Spinal cord (tissue), 10 donors: ENCODE results near the gene RAB11B. TPM values are rescaled to one million over a fixed set of nuclear protein-coding genes. Genes with fewer than 3 reads are reported as not detected.
"Not testable (repeated sequence)": the region's sequence is repeated elsewhere in the genome, so short reads cannot be mapped to it uniquely, and the experiment has no call there.

Experiments used
- DNase-seq, 6 donors: peaks; one replicate each; pipeline versions ENCODE4 v3.0.0 to v3.0.0-alpha.2; 2013 to 2015; ENCODE audit warnings: low spot score in 6 of 6, low read depth in 4 of 6
- H3K27ac ChIP-seq: one replicate; pipeline ENCODE4 v1.5.1; 2013; ENCODE audit warnings: low read depth, low read length, control low read depth
- H3K27me3 ChIP-seq: one replicate; pipeline ENCODE4 v1.6.1; 2013; ENCODE audit warnings: low read length; ENCODE audit not compliant: control insufficient read depth, insufficient read depth
- H3K36me3 ChIP-seq: one replicate; pipeline ENCODE4 v1.6.1; 2013; ENCODE audit warnings: low read length; ENCODE audit not compliant: control insufficient read depth, insufficient read depth
- H3K4me1 ChIP-seq: one replicate; pipeline ENCODE4 v1.6.1; 2013; ENCODE audit warnings: low read length; ENCODE audit not compliant: control insufficient read depth, insufficient read depth
- H3K4me3 ChIP-seq: one replicate; pipeline ENCODE4 v1.5.1; 2013; ENCODE audit warnings: low read depth, low read length, control low read depth
- H3K9me3 ChIP-seq: one replicate; pipeline ENCODE4 v1.6.1; 2013; ENCODE audit warnings: low read length; ENCODE audit not compliant: control insufficient read depth, insufficient read depth
- WGBS: methylation state at CpG from one replicate; pipeline ENCODE4 v1.1.5; 2013; ENCODE audit warnings: missing lambda C conversion rate; ENCODE audit not compliant: insufficient coverage; 5-methylcytosine and 5-hydroxymethylcytosine counted together
- polyA plus RNA-seq, 2 donors: library from polyadenylated mRNA; unstranded; fragments of 120-200 nt; gene quantifications; one replicate each; pipeline ENCODE4 v1.2.1, GENCODE V29; 2013; ENCODE audit not compliant: insufficient read length in 2 of 2
- total RNA-seq, 2 donors: library from RNA; depleted of rRNA in 1 of 2; stranded (reverse); fragments of 120-200 nt in 1 of 2; fragments of >200 nt in 1 of 2; gene quantifications; one replicate each; pipeline versions ENCODE4 v1.2.3 to v1.2.4, GENCODE V29; 2013 to 2014
- donor health status: healthy.

Gene RAB11B
- total and polyA plus RNA-seq, 4 donors = 34.1 to 318 (median 240) TPM

DNA sequence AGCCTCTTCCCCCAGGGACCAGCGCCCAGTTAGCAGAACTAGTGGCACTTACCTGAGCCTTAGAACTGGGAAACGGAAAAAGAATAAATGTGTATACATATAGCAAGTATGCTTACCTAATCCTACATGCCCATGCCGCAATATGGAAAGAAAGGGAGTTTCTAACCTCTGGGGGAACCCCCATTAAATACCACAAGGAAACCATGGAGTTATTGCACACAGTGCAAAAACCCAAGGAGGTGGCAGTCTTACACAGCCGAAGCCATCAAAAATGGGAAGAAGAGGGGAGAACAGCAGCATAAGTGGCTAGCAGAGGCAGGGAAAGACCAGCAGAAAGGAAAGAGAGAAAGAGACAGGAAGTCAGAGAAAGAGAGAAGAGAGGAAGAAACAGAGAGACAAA lies 5.6 kb upstream of the RAB11B start:
- not testable (repeated sequence) for H3K27ac ChIP-seq, H3K36me3 ChIP-seq, H3K4me3 ChIP-seq, H3K27me3 ChIP-seq, DNase-seq, H3K9me3 ChIP-seq, H3K4me1 ChIP-seq
- WGBS = 100% methylated on average over 1 of the region's 4 CpGs

DNA sequence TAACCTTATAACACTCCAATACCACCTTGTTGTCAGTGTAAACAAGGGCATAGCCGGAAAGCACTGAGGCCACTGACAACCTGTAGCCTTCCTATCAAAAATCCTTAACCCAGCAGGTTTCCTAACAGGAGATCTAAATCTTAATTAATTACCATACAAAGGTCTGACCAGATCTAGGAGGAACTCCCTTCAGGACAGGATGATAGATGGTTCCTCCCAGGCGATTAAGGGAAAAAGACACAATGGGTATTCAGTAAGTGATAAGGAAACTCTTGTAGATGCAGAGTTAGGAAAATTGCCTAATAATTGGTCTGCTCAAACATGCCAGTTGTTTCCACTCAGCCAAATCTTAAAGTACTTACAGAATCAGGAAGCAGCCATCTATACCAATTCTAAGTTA lies 5.1 kb upstream of the RAB11B start:
- H3K4me3 ChIP-seq, H3K27ac ChIP-seq: not testable (repeated sequence)

DNA sequence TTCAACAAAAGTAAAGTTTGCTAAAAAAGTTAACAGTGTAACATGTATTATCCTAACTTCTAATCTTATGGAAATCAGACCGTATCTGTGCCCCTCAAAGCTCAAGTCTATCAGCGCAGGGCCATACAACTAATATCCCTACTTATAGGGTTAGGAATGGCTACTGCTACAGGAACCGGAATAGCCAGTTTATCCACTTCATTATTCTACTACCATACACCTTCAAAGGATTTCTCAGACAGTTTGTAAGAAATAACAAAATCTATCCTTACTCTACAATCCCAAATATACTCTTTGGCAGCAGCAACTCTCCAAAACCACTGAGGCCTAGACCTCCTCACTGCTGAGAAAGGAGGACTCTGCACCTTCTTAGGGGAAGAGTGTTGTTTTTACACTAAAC lies 4.6 kb upstream of the RAB11B start:
- not testable (repeated sequence) for DNase-seq, H3K4me1 ChIP-seq, H3K36me3 ChIP-seq, H3K27me3 ChIP-seq, H3K27ac ChIP-seq, H3K4me3 ChIP-seq, H3K9me3 ChIP-seq
- 100% methylated on average over 1 of the region's 3 CpGs for WGBS

More for the DNA sequence above, 5.1 kb upstream of the RAB11B start:
- not testable (repeated sequence) for H3K9me3 ChIP-seq, DNase-seq, H3K4me1 ChIP-seq, H3K27me3 ChIP-seq, H3K36me3 ChIP-seq
- WGBS = no CpG with 5 or more reads among the region's 2 CpGs

DNA sequence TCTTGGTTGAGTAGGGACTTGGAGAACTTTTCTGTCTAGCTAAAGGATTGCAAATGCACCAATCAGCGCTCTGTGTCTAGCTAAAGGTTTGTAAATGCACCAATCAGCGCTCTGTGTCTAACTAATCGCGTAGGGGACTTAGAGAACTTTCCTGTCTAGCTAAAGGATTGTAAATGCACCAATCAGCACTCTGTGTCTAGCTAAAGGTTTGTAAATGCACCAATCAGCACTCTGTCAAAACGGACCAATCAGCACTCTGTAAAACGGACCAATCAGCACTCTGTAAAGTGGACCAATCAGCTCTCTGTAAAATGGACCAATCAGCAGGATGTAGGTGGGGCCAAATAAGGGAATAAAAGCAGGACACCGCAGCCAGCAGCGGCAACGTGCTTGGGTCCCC lies 3.7 kb upstream of the RAB11B start:
- H3K4me1 ChIP-seq = peaks cover 16% of the 10 kb centered on the region

DNA sequence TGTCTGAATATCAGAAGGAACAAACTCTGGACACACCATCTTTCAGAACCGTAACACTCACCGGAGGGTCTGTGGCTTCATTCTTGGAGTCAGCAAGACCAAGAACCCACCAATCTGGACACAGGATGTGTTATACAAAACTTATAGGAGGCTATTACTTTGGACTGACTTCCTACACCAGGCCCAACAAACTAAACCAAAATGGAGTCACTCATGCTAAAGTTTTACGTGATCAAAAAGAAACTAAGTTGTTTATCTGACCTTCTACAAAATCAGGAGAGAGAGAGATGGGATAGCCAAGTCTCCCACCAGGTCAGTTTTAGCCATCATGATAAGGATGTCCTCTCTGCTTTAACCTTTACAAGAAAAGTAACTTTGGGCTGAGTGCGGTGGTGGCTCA lies 3.2 kb upstream of the RAB11B start:
- Histone ChIP-seq H3K36me3 (peaks cover 8% of the 10 kb centered on the region), H3K9me3 (no peaks in the 10 kb centered on the region), H3K27ac (no peak overlapping the region), H3K4me3 (no peak overlapping the region), H3K4me1 (peaks cover 21% of the 10 kb centered on the region), H3K27me3 (no peaks in the 10 kb centered on the region)
- no peak for DNase-seq
- 100% methylated on average over 2 of the region's 4 CpGs for whole genome bisulfite sequencing

More for the DNA sequence above, 3.7 kb upstream of the RAB11B start:
- not testable (repeated sequence) for H3K27me3 ChIP-seq, H3K27ac ChIP-seq, H3K4me3 ChIP-seq, H3K9me3 ChIP-seq, DNase-seq, H3K36me3 ChIP-seq
- whole genome bisulfite sequencing = 92% methylated on average over 6 of the region's 9 CpGs

DNA sequence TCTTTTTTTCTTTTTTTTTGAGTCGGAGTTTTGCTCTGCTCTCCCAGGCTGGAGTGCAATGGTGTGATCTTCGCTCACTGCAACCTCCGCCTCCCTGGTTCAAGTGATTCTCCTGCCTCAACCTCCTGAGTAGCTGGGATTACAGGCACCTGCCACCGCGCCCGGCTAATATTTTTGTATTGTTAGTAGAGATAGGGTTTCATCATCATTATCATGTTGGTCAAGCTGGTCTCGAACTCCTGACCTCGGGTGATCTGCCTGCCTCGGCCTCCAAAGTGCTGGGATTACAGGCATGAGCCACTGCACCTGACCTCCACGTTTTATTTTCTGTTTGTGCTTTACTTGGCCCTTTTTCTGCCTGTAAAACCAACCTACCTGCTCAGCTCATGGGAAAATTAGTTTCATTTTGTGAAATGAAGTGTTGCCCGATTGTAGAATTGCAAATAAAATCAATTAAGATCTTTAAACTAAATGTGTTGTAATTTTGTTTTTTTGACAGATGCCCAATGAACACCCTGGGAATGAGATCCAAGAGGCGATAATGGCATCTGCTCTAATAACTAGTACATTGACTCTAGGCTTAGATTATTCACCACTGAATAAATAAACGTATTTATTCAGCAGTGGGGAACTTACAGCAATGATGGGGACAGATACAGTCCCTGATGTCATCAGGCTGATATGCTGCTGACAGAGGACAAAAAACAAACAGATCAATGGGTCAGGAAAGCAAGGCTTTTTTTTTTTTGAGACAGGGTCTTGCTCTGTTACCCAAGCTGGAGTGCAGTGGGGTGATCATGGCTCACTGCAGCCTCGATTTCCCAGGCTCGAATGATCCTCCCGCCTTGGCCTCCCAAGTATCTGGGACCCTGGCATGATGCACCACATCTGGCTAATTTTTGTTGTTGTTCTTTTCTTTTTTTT lies 2.2 kb upstream of the RAB11B start:
- 87% methylated on average over 7 of the region's 16 CpGs for WGBS
- H3K27me3 ChIP-seq = no peaks in the 10 kb centered on the region
- no peak overlapping the region for H3K4me3 ChIP-seq
- H3K4me1 ChIP-seq = peaks cover 31% of the 10 kb centered on the region
- no peak overlapping the region for H3K27ac ChIP-seq
- peak in 1 of 6 donors; percentile 73 for DNase-seq
- H3K9me3 ChIP-seq = no peaks in the 10 kb centered on the region
- peaks cover 14% of the 10 kb centered on the region for H3K36me3 ChIP-seq

DNA sequence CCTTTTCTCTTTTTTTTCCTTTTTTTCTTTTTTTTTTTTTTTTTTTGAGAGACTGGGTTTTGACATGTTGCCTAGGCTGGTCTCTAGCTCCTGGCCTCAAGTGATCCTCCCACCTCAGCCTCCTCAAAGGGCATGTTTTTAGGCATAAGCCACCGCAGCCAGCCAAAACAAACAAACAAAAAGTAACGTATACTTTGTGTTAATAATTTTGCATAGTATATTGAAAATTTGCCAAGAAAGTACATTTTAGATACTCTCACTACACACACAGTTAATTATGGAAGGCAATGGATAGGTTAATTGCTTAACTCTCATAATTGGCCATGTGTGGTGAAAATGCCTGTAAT lies 1.6 kb upstream of the RAB11B start:
- no CpG with 5 or more reads among the region's 2 CpGs for WGBS
- Histone ChIP-seq H3K36me3 (peaks cover 20% of the 10 kb centered on the region), H3K27ac (no peak overlapping the region), H3K4me3 (no peak overlapping the region), H3K27me3 (no peaks in the 10 kb centered on the region), H3K4me1 (peaks cover 37% of the 10 kb centered on the region), H3K9me3 (no peaks in the 10 kb centered on the region)
- no peak for DNase-seq

DNA sequence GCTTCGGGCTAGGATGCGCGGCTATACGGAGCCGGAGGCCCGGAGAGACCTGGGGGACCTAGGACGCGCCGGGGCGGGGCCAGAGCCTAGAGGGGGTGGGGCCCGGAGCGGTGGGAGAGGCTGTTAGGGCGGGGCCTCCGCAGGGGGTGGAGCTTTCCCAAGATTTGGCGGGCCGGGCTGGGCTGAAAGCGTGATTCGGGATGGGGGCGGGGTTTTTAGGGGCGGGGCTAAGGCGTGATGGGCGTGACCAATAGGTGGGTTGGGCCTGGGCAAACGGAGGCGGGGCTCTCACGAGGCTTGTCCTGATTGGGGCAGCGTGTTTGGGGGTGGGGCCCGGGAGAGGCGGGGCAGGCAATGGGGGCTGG lies 439 bp downstream of the RAB11B start:
- DNase-seq = peak; percentile 58 to 97 (median 82)
- Histone ChIP-seq H3K27me3 (no peaks in the 10 kb centered on the region), H3K36me3 (peaks cover 40% of the 10 kb centered on the region), H3K4me3 (peak overlapping the region; percentile 46), H3K9me3 (no peaks in the 10 kb centered on the region), H3K4me1 (peaks cover 57% of the 10 kb centered on the region), H3K27ac (peak overlapping the region; percentile 87)
- WGBS = 0% methylated on average over 28 of the region's 28 CpGs

DNA sequence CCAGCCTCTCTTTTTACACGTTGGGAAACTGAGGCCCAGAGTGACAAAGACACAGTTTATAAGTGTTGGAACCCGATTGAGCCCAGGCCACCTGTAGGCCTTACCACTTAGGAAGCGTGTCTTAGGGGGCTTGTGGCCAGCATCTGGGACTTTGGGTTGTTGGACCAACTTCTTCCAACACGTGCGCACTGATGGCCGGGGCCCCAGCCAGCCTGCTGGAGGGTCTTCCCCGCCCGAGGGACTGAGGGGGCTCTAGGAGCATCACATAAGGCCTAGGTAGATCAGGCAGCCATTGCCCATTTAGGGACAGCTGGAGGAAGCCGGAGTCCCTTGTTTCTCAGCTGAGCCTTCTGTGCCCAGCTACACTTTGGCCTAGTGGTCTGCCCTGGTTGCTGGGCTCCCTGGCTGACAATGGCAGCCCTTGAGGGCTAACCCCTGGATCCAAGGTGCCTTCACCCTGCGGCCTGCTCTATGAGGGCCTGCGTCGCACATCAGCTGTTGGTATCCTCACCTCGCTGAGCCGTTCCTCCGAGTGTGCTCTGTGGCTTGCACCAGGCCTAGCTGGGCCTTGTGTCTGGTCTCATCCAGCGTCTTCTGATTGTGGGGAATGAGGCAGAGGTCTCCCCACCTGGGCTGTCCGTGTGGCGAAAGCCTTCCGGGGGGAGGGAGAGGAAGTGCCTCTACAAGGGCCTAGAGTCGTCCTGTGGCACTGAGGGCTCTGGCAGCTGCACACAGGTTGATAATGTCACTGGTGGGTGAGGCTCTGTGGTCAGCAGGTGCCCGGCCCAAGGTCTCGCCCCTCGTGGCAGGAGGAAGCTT lies 1.2 kb downstream of the RAB11B start:
- Histone ChIP-seq H3K9me3 (no peaks in the 10 kb centered on the region), H3K4me1 (peaks cover 63% of the 10 kb centered on the region), H3K27ac (peak overlapping the region; percentile 87), H3K27me3 (no peaks in the 10 kb centered on the region), H3K36me3 (peaks cover 49% of the 10 kb centered on the region), H3K4me3 (no peak overlapping the region)
- no peak for DNase-seq
- WGBS = 82% methylated on average over 22 of the region's 23 CpGs
